Psoas muscle (tissue), 8 donors: ENCODE results near the gene SCPEP1. TPM values are rescaled to one million over a fixed set of nuclear protein-coding genes. Genes with fewer than 3 reads are reported as not detected.

Experiments used
- ATAC-seq, 4 donors: fragments of 200-7000 bp; cut with Tn5 transposase; one replicate each; pipeline ENCODE4 v1.9.1; 2020; ENCODE audit warnings: moderate library complexity in 3 of 4, mild to moderate bottlenecking in 2 of 4
- DNase-seq, 2 donors: peaks; one replicate each; pipeline ENCODE4 v3.0.0-alpha.2; 2020
- H3K27ac ChIP-seq: fragments of 200-600 bp; one replicate; pipeline ENCODE4 v1.8.0; 2022
- H3K27me3 ChIP-seq, 3 donors: fragments of 200-600 bp in 1 of 3; one replicate each; pipeline versions ENCODE4 v1.6.1 to v1.8.0; 2013 to 2022; ENCODE audit warnings: low read length in 2 of 3, mild to moderate bottlenecking in 2 of 3, moderate library complexity in 1 of 3; ENCODE audit not compliant: insufficient read depth in 3 of 3
- H3K36me3 ChIP-seq, 2 donors: fragments of 200-600 bp in 1 of 2; one replicate each; pipeline versions ENCODE4 v1.6.1 to v1.8.0; 2013 to 2022; ENCODE audit warnings: low read depth in 1 of 2, mild to moderate bottlenecking in 1 of 2, moderate library complexity in 1 of 2; ENCODE audit not compliant: insufficient read depth in 1 of 2
- H3K4me1 ChIP-seq: fragments of 200-600 bp; one replicate; pipeline ENCODE4 v1.8.0; 2022
- H3K4me3 ChIP-seq: fragments of 200-600 bp; one replicate; pipeline ENCODE4 v1.8.0; 2022; ENCODE audit warnings: mild to moderate bottlenecking
- H3K9me3 ChIP-seq: fragments of 200-600 bp; one replicate; pipeline ENCODE4 v1.8.0; 2022
- WGBS, 3 donors: extraction: QIAGEN DNeasy Blood & Tissue Kit; methylation state at CpG; one replicate each; pipeline versions ENCODE4 v1.1.6 to v1.1.7; 2013; 5-methylcytosine and 5-hydroxymethylcytosine counted together
- intact Hi-C, 2 donors: fragments of 100-400 bp; cut with DNase I; formaldehyde crosslinking; loops; one replicate each; pipeline versions ENCODE4 v1.11.0 to v1.14.2; 2022
- polyA plus RNA-seq, 3 donors: library from polyadenylated mRNA; stranded (reverse); fragments of 200-250 nt; gene quantifications; one replicate each; pipeline ENCODE4 v1.2.3, GENCODE V29; 2013
- total RNA-seq, 4 donors: library from RNA; stranded (reverse); fragmentation: NEBNext Ultra II Directional in 2 of 4; extraction: Animal tissue kit (Norgen Biotek cat#: 25700) in 2 of 4; gene quantifications; one replicate each; pipeline versions ENCODE4 v1.2.1 to v1.2.4, GENCODE V29; 2021 to 2023
- TF ChIP-seq, protein P1 (sequence below): fragments of 200-600 bp; IDR thresholded peaks from one replicate; pipeline ENCODE4 v1.8.0; 2022; ENCODE audit warnings: antibody characterized with exemption
- donor health status: healthy with polysubstance abuse.
- donor health status: DM: no; HTN: no; CAD: no; lungs with moderate emphysema.
- donor health status: Bipolar disorder and iron deficiency.
- donor health status: healthy.
- donor health status: DM: yes; HTN: yes; CAD: no.
- donor health status: DM: no; HTN: no; CAD: no.
- donor health status: DM: no; HTN: no; CAD: no.
- donor health status: DM: yes; HTN: yes; CAD: no.

The SCPEP1 gene
- total and polyA plus RNA-seq, 7 donors = 5.8 to 33.1 (median 12.2) TPM

DNA sequence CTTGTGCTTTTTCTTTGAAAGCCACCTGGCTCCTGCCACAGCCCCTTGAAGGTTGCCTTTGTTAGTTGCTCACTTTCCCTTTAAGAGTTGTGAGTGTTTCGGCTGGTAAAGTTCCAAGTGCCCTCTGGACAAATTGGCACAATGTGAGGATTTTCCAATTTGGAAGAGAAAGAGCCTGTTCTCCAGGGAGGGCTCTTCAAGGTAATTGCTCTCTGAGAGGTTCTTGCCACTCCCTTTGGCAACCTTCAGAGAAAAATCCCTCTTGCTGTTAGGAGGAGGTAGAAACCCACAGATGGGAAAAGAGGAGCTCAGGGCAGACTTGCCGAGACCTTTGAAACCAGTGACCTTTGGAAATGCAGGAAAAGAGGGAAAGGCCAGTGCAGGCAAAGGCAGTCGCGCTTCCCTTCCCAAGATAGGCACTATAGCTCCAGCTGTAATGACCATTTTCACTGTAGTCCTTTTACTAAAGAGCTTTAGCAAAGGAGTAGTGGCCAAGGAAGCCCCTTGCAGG is 58.1 kb downstream of the SCPEP1 start:
- Histone ChIP-seq H3K36me3 (no peaks in the 10 kb centered on the region), H3K4me3 (no peak overlapping the region), H3K9me3 (no peaks in the 10 kb centered on the region), H3K27me3 (no peaks in the 10 kb centered on the region), H3K27ac (no peak overlapping the region), H3K4me1 (peaks cover 36% of the 10 kb centered on the region)
- DNase-seq (no peak), ATAC-seq (peak in 3 of 4 donors; percentile 39 to 71 (median 51))
- TF ChIP-seq, protein P1, sequence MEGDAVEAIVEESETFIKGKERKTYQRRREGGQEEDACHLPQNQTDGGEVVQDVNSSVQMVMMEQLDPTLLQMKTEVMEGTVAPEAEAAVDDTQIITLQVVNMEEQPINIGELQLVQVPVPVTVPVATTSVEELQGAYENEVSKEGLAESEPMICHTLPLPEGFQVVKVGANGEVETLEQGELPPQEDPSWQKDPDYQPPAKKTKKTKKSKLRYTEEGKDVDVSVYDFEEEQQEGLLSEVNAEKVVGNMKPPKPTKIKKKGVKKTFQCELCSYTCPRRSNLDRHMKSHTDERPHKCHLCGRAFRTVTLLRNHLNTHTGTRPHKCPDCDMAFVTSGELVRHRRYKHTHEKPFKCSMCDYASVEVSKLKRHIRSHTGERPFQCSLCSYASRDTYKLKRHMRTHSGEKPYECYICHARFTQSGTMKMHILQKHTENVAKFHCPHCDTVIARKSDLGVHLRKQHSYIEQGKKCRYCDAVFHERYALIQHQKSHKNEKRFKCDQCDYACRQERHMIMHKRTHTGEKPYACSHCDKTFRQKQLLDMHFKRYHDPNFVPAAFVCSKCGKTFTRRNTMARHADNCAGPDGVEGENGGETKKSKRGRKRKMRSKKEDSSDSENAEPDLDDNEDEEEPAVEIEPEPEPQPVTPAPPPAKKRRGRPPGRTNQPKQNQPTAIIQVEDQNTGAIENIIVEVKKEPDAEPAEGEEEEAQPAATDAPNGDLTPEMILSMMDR = no peak
- 32% methylated on average over 4 of the region's 4 CpGs for WGBS, 3 donors
- intact Hi-C loops = no loop called here

DNA sequence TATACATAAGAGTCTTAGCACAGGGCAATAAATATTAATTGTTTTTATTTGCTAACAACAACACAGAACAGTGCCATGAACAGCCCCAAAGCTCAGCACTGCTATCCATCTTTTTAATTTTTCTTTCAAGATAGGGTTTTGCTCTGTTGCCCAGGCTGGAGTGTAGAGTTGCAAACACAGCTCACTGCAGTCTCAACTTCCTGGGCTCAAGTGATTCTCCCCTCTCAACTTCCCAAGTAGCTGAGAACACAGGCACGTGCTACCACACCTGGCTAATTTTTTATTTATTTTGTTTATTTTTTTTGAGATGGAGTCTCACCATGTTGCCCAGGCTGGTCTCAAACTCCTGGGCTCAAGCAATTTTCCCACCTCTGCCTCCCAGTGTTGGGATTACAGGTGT is 59.5 kb downstream of the SCPEP1 start:
- WGBS, 3 donors = 47 to 80% (median 68%) methylated on average over 1 of the region's 1 CpG
- H3K4me3 ChIP-seq = no peak overlapping the region
- no peaks in the 10 kb centered on the region for H3K27me3 ChIP-seq
- no peaks in the 10 kb centered on the region for H3K9me3 ChIP-seq
- intact Hi-C loops = no loop called here
- peaks cover 36% of the 10 kb centered on the region for H3K4me1 ChIP-seq
- TF ChIP-seq, protein P1 = no peak
- ATAC-seq (no peak), DNase-seq (no peak)
- H3K36me3 ChIP-seq = no peaks in the 10 kb centered on the region
- no peak overlapping the region for H3K27ac ChIP-seq

DNA sequence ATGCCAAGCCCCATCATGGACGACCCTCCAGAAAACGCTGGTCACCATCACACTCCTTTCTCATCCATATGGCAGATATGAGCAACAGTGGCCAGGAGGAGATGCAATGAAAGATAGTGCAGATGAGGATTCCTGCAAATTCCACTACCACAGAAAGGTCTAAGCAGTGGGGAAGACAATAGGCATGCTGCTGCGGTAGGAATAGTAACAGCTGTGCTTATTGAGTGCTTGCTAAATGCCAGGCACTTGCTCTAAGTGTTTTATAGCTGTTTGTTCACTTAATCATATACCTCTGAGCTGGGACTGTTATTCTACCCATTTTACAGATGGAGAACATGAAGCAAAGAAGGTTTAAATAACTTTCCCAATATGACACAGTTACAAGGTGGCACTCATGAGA is 60.6 kb downstream of the SCPEP1 start:
- no peak for DNase-seq
- intact Hi-C loops = no loop called here
- H3K4me3 ChIP-seq = no peak overlapping the region
- TF ChIP-seq, protein P1 = no peak
- no peak for ATAC-seq
- peaks cover 0 to 3% (median 0%) of the 10 kb centered on the region in 3 donors for H3K27me3 ChIP-seq
- no peak overlapping the region for H3K27ac ChIP-seq
- no peaks in the 10 kb centered on the region for H3K36me3 ChIP-seq
- H3K9me3 ChIP-seq = no peaks in the 10 kb centered on the region
- H3K4me1 ChIP-seq = peaks cover 27% of the 10 kb centered on the region
- 51 to 64% (median 52%) methylated on average over 3 of the region's 3 CpGs for WGBS, 3 donors

DNA sequence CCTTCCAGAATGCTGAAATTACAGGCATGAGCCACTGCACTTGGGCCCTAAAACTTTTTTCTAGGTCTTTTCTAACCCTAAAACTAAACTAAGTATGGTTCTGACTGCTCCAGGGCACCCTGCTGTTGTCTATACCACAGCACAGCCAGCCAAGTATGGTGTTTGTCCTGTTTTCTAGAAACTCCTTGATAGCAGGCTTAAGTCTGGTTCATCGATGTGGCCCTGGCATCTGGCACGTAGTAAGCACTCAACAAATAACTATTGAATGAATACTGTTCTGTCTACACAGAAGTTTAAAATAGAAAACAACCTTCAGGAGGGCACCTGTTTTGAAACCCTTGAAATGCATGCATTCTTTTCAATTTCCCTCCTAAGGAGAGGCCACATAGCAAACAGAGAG is 62.6 kb downstream of the SCPEP1 start:
- ATAC-seq (no peak), DNase-seq (no peak)
- Histone ChIP-seq H3K36me3 (no peaks in the 10 kb centered on the region), H3K9me3 (no peaks in the 10 kb centered on the region), H3K4me3 (no peak overlapping the region), H3K27me3 (peaks cover 0 to 10% (median 0%) of the 10 kb centered on the region in 3 donors), H3K4me1 (peaks cover 9% of the 10 kb centered on the region), H3K27ac (no peak overlapping the region)
- TF ChIP-seq, protein P1 = no peak
- intact Hi-C loops = loop anchor here in 1 of 2 donors (5.0 kb wide), 1 partner anchor 33 kb away; no protein-coding TSS in a partner anchor
- WGBS, 3 donors = 52 to 60% (median 52%) methylated on average over 2 of the region's 2 CpGs

DNA sequence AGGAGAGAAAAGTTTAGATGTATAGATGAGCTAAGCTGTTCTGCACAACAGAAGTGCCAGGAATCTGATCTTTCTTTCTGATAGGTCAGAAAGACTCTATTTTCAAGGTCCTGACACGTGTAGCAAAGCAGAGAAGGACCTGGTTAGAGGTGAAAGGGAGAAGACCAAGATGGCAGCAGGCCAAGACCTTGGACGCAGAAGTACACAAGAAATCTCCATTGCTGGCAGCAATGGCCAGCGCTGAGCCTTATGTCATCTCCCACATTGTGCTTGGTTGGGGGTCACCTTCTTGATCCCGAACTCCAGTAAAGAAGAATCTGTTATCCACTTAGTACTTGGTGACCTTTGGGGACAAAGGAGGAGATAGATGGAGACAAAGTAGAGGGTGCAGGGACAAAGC is 65.3 kb downstream of the SCPEP1 start:
- Histone ChIP-seq H3K4me3 (no peak overlapping the region), H3K27me3 (peaks cover 0 to 10% (median 0%) of the 10 kb centered on the region in 3 donors), H3K27ac (no peak overlapping the region), H3K9me3 (no peaks in the 10 kb centered on the region), H3K36me3 (no peaks in the 10 kb centered on the region), H3K4me1 (no peaks in the 10 kb centered on the region)
- ATAC-seq = no peak
- TF ChIP-seq, protein P1 = no peak
- 66 to 86% (median 73%) methylated on average over 4 of the region's 4 CpGs for WGBS, 3 donors
- intact Hi-C loops = loop anchor here in 1 of 2 donors (5.0 kb wide), 1 partner anchor 36 kb away; no protein-coding TSS in a partner anchor
- no peak for DNase-seq
